SK-N-SH (cell line): ENCODE data around the gene ACER3.

Experiments
- POLR2AphosphoS5 ChIP-seq: IDR thresholded peaks from 2 replicates; pipeline ENCODE4 v1.6.1; 2012; ENCODE audit warnings: low read depth, low read length
- TAF1 ChIP-seq: IDR thresholded peaks from 2 replicates; pipeline ENCODE4 v1.6.1; 2012; ENCODE audit warnings: low read depth, mild to moderate bottlenecking, low read length, moderate library complexity, borderline replicate concordance
- YY1 ChIP-seq: IDR thresholded peaks from 2 replicates; pipeline ENCODE4 v1.4.0; 2012; ENCODE audit warnings: low read depth, mild to moderate bottlenecking
- TF ChIP-seq, protein P1 (sequence below): fragments of 200-600 bp; sonication (generic); IDR thresholded peaks from 2 replicates; pipeline ENCODE4 v1.6.1; 2017; ENCODE audit warnings: antibody characterized with exemption, mild to moderate bottlenecking, moderate library complexity
- TF ChIP-seq, protein P2 (sequence below): IDR thresholded peaks from 2 replicates; pipeline ENCODE4 v1.4.0; 2012; ENCODE audit warnings: low read depth

DNA sequence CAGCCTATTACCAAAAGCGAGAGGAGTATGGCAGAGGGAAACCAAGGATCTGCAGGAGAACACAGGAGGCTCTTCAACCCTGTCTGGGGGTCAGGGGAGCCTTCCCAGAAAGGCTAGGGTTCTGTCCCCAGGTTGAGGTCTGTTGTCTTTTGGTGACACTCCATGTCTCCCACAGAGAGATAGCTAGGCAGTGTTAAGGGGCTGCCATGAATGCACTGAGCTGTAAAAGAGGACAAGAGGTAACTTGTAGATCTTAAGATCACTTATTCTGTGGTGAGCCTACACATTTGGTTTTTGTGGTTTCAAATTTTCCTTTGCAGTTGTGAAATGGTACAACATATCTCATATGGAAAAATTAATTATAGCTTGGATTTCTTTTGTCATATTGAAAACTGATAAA is 6.0 kb upstream of the ACER3 start:
- TF ChIP-seq, protein P1, sequence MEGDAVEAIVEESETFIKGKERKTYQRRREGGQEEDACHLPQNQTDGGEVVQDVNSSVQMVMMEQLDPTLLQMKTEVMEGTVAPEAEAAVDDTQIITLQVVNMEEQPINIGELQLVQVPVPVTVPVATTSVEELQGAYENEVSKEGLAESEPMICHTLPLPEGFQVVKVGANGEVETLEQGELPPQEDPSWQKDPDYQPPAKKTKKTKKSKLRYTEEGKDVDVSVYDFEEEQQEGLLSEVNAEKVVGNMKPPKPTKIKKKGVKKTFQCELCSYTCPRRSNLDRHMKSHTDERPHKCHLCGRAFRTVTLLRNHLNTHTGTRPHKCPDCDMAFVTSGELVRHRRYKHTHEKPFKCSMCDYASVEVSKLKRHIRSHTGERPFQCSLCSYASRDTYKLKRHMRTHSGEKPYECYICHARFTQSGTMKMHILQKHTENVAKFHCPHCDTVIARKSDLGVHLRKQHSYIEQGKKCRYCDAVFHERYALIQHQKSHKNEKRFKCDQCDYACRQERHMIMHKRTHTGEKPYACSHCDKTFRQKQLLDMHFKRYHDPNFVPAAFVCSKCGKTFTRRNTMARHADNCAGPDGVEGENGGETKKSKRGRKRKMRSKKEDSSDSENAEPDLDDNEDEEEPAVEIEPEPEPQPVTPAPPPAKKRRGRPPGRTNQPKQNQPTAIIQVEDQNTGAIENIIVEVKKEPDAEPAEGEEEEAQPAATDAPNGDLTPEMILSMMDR, result no peak
- TF ChIP-seq, protein P2, sequence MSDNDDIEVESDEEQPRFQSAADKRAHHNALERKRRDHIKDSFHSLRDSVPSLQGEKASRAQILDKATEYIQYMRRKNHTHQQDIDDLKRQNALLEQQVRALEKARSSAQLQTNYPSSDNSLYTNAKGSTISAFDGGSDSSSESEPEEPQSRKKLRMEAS, result no peak
- no peak for TF ChIP-seq TAF1
- TF ChIP-seq POLR2AphosphoS5, result no peak
- TF ChIP-seq YY1, result no peak
